HAP-1 (cell line): ENCODE data around the gene CREG1.

Experiments used
- DNase-seq, 2 experiments: peaks; one replicate each; pipeline ENCODE4 v3.0.0-alpha.2; 2016 to 2020; ENCODE audit warnings: low spot score in 2 of 2
- H3K27me3 ChIP-seq: fragments of 250-450 bp; sonication (Bioruptor Pico); 2 replicates; pipeline ENCODE4 v1.5.1; 2020; ENCODE audit warnings: low read depth, mild to moderate bottlenecking, moderate library complexity
- H3K36me3 ChIP-seq: fragments of 250-450 bp; sonication (Bioruptor Pico); replicated peaks from 2 replicates; pipeline ENCODE4 v1.5.1; 2020; ENCODE audit warnings: mild to moderate bottlenecking
- H3K4me1 ChIP-seq: fragments of 250-450 bp; sonication (Bioruptor Pico); 2 replicates; pipeline ENCODE4 v1.5.1; 2020; ENCODE audit warnings: mild to moderate bottlenecking
- H3K4me3 ChIP-seq: fragments of 250-450 bp; sonication (Bioruptor Pico); 2 replicates; pipeline ENCODE4 v1.5.1; 2020; ENCODE audit warnings: mild to moderate bottlenecking, moderate library complexity
- H3K9me3 ChIP-seq: fragments of 250-450 bp; sonication (Bioruptor Pico); 2 replicates; pipeline ENCODE4 v1.5.1; 2020; ENCODE audit warnings: mild to moderate bottlenecking, moderate library complexity
- in situ Hi-C: fragments of 300-500 bp; cut with MboI; formaldehyde crosslinking; loops from 3 replicates; pipeline ENCODE4 v1.14.3; 2020; ENCODE audit warnings: low sequenced_read_pairs, inconsistent platforms, mixed read lengths

CREG1 gene

DNA sequence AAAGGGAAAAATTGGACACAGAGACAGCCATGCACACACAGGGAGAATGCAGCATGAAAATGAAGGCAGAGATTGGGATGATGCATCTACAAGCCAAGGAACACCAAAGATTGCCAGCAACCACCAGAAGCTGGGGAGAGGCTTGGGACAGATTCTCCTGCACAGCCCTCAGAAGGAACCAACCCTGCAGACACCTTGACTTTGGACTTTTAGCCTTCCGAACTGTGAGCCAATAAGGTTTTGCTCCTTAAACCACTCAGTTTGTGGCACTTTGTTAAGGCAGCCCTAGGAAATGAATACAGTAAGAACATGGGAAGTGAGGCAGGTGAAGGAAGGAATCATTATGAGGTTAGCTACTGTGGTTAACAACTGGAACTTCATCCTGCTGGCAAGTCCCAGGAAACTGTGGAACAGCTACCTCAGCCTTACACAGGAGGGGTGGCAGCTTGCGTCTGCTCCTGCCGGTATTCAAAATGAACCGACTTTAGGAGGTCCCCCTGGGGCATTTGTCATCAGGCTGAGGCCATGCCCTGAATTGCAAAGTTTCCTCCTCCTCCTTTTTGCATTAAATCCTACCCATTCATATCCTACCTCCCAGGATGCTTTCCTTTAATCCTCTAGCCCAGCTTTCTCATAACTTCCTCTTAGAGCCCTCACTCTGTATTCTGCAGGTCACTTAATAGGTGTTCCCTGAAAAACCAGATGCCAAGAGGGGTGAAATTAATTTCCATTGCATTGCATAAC lies 50.7 kb downstream of the CREG1 start:
- Histone ChIP-seq H3K27me3 (peaks cover 7% of the 10 kb centered on the region; the same call in 1 of the 2 replicates), H3K4me1 (peaks cover 7% of the 10 kb centered on the region), H3K4me3 (no peak overlapping the region), H3K9me3 (no peaks in the 10 kb centered on the region), H3K36me3 (no peaks in the 10 kb centered on the region)
- in situ Hi-C loops: no loop called here
- DNase-seq: peak; percentile 24 to 50

DNA sequence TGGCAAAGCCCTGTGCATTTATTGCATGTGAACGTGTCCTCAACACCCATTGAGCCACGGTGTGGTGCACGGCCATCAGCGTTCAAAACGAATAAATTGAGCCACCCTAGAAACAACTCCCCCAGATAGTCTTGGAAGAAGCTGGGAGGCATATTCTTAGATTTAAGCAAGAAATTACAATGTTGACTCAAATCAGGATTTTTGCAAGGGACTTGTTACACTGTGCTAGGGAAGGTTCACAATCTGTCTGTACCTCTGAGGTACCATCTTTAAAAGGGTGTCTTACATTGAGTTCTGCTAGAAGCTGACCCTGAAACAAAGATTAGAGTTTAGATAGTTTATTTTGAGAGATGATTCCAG lies 51.4 kb downstream of the CREG1 start:
- in situ Hi-C loops: no loop called here
- H3K4me3 ChIP-seq: no peak overlapping the region
- DNase-seq: no peak
- H3K36me3 ChIP-seq: no peaks in the 10 kb centered on the region
- peaks cover 7% of the 10 kb centered on the region for H3K4me1 ChIP-seq
- H3K9me3 ChIP-seq: no peaks in the 10 kb centered on the region
- H3K27me3 ChIP-seq: peaks cover 9% of the 10 kb centered on the region

- H3K9me3 ChIP-seq: no peaks in the 10 kb centered on the region
- H3K4me1 ChIP-seq: peaks cover 7% of the 10 kb centered on the region
- no peak overlapping the region for H3K4me3 ChIP-seq
- in situ Hi-C loops: no loop called here
- no peak for DNase-seq
- no peaks in the 10 kb centered on the region for H3K36me3 ChIP-seq
- H3K27me3 ChIP-seq: peaks cover 14% of the 10 kb centered on the region
These were observed 51.9 kb downstream of the CREG1 start for GRCh38 chr1:167501515-167502191.

DNA sequence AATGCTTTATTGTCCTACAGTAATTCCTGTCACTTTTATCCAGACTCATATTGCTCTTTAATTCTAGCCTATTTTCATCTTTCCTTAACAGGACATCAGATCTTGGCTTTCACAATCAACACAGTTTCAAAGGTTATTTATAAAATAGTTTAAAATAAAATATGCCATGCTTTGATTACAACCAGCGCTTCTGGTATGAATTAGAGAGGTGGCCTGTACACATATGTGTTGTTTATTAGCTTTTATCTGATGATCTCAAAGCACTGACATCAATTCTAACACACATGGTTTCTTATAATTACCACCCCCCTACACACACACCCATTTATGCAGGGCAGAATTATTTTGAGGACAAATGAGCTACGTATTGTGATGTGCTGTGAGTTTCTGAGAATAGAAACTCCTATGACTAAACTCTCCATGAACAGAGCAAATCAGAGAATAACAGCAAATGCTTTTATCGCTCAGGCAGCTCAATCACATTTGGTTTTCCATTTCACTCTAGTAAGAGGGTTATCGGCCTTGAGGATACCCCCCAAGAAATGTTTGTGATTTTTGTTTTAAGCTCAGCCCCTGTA lies 53.2 kb downstream of the CREG1 start:
- H3K36me3 ChIP-seq: no peaks in the 10 kb centered on the region
- H3K4me3 ChIP-seq: no peak overlapping the region
- no peaks in the 10 kb centered on the region for H3K9me3 ChIP-seq
- peaks cover 7% of the 10 kb centered on the region for H3K4me1 ChIP-seq
- in situ Hi-C loops: no loop called here
- peaks cover 24% of the 10 kb centered on the region for H3K27me3 ChIP-seq
- DNase-seq: no peak

- Histone ChIP-seq H3K4me3 (no peak overlapping the region), H3K36me3 (no peaks in the 10 kb centered on the region), H3K4me1 (peaks cover 7% of the 10 kb centered on the region), H3K9me3 (no peaks in the 10 kb centered on the region), H3K27me3 (peaks cover 30% of the 10 kb centered on the region)
- in situ Hi-C loops: no loop called here
- no peak for DNase-seq
These were observed 53.9 kb downstream of the CREG1 start for GRCh38 chr1:167499664-167500101.

- Histone ChIP-seq H3K4me1 (peaks cover 7% of the 10 kb centered on the region), H3K9me3 (no peaks in the 10 kb centered on the region), H3K27me3 (peaks cover 30% of the 10 kb centered on the region), H3K36me3 (no peaks in the 10 kb centered on the region), H3K4me3 (no peak overlapping the region)
- in situ Hi-C loops: no loop called here
- no peak for DNase-seq
These were observed 54.5 kb downstream of the CREG1 start for GRCh38 chr1:167499106-167499505.

DNA sequence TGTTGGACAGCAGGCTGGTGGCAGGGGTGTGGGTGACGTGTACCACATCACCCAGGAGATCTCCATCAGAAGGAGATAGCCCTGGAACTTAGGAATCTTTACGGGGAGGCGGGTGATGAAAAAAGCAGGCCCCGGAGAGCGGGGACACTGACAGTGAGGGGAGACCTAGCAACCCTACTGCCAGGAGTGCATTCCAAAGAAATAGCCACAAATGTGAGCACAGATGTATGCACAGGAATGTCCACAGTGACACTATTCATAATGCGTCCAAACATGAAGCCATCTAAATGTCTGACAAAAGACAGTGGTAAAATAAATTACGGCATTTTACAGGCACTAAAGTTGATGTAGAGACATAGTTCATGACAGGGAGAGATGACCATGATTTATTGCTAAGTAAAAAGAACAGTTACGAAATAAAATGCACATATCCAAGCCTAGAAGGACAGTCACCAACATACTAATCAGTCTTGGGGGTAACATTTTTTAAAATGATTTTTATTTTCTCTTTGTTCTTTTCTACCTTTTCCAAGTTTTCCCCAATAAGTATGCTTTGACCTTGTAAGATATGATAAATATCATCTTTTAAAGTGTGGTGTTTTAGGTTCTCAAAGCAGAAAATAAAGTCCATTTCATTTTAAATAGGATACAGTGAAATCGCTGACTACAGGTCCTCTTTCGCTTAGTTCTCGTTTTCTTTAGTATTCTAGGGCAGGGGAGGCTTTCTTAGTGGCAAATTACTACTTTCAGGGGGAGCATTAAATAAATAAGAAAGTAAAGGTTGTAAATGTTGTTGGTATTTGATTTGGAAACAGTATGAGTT lies 56.6 kb downstream of the CREG1 start:
- Histone ChIP-seq H3K27me3 (peaks cover 27% of the 10 kb centered on the region), H3K4me3 (no peak overlapping the region), H3K9me3 (no peaks in the 10 kb centered on the region), H3K36me3 (no peaks in the 10 kb centered on the region), H3K4me1 (no peaks in the 10 kb centered on the region)
- in situ Hi-C loops: no loop called here
- DNase-seq: no peak

GRCh38 chr1:167493372-167493771 lies 60.2 kb downstream of the CREG1 start:
- in situ Hi-C loops: no loop called here
- H3K4me3 ChIP-seq: no peak overlapping the region
- H3K27me3 ChIP-seq: peaks cover 23% of the 10 kb centered on the region
- no peaks in the 10 kb centered on the region for H3K36me3 ChIP-seq
- no peaks in the 10 kb centered on the region; the same call in 1 of the 2 replicates for H3K4me1 ChIP-seq
- no peaks in the 10 kb centered on the region for H3K9me3 ChIP-seq
- no peak for DNase-seq

DNA sequence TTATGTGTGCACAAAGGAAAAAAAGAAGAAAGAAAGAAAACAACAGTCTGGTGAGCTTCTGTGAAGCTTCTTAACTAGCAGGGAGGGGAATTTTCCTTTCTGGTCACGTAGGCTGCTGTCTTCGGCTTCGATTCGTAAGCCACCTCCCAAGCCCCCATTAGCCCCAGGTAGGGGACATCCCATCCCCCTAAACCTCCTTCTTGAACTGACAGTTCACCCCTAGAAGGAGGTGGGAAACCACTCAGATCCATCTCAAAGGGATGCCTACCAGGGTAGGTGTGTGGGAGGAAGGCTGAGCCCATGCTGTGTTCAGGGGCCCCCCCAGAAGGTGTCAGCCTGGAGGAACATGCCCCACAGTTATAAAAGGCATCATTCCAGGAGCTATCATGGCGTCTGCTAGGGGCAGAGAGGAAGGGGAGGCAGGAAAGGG lies 61.1 kb downstream of the CREG1 start:
- in situ Hi-C loops: no loop called here
- H3K4me1 ChIP-seq: no peaks in the 10 kb centered on the region; the same call in 1 of the 2 replicates
- H3K27me3 ChIP-seq: peaks cover 23% of the 10 kb centered on the region
- H3K9me3 ChIP-seq: no peaks in the 10 kb centered on the region
- H3K36me3 ChIP-seq: no peaks in the 10 kb centered on the region
- no peak for DNase-seq
- H3K4me3 ChIP-seq: no peak overlapping the region

- DNase-seq: no peak
- Histone ChIP-seq H3K9me3 (no peaks in the 10 kb centered on the region), H3K4me1 (no peaks in the 10 kb centered on the region; the same call in 1 of the 2 replicates), H3K4me3 (no peak overlapping the region), H3K36me3 (no peaks in the 10 kb centered on the region), H3K27me3 (peaks cover 17% of the 10 kb centered on the region)
- in situ Hi-C loops: no loop called here
These were observed 61.7 kb downstream of the CREG1 start for GRCh38 chr1:167491586-167492461.
